GM19467 (cell line): ENCODE measurements around the gene USP40.

Experiments used
- ATAC-seq: cut with Tn5 transposase; IDR thresholded peaks from one replicate; pipeline ENCODE4 v1.9.1; 2021; ENCODE audit warnings: mild to moderate bottlenecking, moderate library complexity; ENCODE audit not compliant: unreplicated experiment

Gene USP40

GRCh38 chr2:233460726-233461441 is 105.7 kb downstream of the USP40 start:
- no peak for ATAC-seq

DNA sequence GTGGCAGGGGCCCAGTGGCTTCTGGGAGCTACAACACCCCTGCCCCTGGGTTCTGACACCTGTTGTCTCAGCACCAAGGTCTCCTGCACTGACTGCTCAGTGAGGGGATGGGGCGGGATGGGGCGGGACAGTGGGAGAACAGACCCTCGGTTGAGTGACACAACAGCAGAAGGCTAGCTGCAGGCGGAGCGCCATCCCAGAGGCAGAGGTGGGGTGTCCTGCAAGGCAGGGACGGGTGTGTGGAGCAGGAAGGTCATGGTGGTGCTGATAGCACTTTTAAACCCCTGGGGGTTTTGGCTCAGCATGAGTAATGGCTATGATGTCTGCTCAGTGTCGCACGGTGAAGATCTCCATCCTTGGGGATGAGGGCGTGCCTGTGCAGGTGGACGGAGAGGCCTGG is 107.2 kb downstream of the USP40 start:
- no peak for ATAC-seq

DNA sequence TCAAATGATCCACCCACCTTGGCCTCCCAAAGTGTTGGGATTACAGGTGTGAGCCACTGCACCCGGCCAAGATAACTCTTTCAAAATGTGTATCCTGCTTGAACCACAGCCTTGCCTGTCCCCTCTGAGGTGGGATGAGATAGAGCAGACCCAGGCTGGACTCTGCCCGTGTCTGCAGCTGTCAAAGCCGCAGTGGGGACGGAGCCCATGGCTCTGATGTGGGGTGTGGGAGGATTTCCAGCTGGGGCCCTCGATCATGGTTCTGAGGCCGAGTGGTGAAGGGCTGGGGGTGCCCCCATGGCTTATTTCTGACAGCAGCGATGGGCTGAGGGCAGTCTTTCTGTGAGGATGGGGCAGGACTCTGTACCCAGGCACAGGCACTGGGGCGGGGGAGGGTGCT is 107.8 kb downstream of the USP40 start:
- ATAC-seq, result no peak

GRCh38 chr2:233458031-233458610 is 108.5 kb downstream of the USP40 start:
- ATAC-seq, result no peak

DNA sequence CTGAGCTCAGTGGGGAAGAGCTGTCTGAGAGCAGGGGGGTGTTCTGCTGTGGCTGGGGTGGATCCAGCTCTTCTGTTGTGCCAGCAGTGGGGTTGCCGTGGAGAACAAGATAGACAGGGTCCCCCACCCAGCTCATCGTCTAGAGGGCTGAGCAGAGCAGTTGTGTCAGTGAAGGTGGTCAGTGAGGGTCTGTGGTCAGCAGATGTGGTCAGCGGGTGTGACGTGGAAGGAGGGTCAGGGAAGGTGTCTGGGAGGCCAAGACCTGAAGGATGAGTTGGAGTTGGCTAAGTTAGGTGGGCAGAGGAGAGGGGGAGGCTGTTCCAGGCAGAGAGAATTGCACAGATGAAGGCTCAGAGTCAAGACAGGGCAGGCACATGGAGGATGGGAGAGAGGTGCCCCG is 109.2 kb downstream of the USP40 start:
- ATAC-seq, result no peak

DNA sequence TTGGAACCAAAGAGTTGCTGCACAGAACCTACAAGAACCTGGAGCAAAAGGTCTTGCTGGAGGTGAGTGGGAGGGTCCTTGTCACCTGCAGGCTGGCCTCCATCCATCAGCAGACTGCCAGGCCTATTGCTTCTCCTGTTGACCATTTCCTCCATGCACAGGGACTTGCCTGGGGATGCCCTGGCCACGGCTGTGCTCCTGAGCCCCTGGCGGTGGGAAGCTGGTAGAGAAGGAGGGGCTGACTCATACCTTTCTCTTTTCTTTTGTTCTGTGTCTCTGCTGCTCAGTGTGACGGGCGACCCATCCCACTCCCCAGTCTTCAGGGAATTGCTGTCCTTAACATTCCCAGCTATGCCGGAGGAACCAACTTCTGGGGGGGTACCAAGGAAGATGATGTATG is 109.6 kb downstream of the USP40 start:
- no peak for ATAC-seq

DNA sequence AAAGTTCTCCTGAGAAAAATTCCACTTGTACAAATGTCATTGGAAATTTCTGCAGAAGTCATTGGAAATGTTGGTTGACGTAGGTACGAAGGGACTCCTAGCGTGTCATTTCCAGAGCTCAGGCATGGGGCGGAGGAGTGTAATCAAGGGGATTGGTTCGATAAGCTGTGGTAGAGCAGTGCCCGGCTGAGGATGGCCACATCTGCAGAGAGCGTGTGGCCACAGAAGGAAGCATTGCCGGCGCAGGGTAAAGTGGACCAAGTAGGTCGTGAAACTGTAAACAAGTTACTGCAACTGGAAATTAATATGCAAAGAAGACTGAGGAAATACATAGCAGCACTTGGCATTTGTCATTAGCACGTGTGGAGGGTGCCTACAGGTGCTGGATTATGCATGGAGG is 110.5 kb downstream of the USP40 start:
- ATAC-seq, result no peak

- ATAC-seq, result no peak
Observed at GRCh38 chr2:233455491-233455890, 111.1 kb downstream of the USP40 start.

GRCh38 chr2:233455006-233455405 is 111.6 kb downstream of the USP40 start:
- ATAC-seq, result no peak

GRCh38 chr2:233453916-233454315 is 112.7 kb downstream of the USP40 start:
- no peak for ATAC-seq

DNA sequence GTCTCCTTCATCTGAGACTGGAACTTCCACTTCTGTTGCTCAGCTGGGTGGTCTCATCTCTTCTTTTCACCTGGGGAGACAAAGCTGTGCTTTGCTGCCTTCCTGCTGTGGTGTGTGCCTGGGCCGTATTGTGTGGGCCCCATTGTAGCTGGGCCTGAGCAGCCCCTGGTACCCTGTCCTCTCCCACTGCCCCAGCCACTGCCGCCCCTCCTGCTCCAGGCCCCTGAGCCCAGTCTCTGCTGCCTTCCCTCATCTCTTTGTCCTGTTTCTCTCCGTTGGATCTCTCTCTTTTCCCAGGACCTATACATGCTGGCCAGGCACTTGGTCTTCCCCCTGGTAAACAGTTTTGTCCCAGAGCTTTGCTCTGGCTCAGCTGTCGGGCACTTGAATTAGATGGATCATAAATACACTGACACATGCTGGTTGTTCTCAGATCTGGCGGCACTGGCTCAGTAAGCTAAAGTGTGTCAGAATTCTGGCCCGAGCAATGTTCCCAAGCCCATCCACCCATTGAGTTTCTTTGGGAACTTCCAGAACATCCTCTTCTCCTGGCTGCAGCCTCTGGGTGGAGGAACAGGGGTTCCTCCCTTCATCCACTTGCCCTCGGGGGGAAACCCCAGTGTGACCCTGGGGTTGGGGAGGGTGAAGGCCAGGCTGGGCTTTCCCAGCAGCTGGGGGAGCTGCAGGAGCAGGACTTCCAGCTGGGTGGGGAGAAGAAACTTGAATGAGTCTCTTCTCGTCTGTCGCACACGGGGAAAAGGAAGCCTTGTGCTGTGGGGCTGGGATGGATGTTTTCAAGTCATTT is 113.3 kb downstream of the USP40 start:
- ATAC-seq, result no peak

- no peak for ATAC-seq
Observed at GRCh38 chr2:233451950-233452349, 114.6 kb downstream of the USP40 start.

- no peak for ATAC-seq
Observed at GRCh38 chr2:233450864-233451575, 115.6 kb downstream of the USP40 start.

- ATAC-seq, result no peak
Observed at GRCh38 chr2:233449921-233450863, 116.4 kb downstream of the USP40 start.

- no peak for ATAC-seq
Observed at GRCh38 chr2:233449081-233449901, 117.3 kb downstream of the USP40 start.

- no peak for ATAC-seq
Observed at GRCh38 chr2:233448575-233448974, 118.0 kb downstream of the USP40 start.

DNA sequence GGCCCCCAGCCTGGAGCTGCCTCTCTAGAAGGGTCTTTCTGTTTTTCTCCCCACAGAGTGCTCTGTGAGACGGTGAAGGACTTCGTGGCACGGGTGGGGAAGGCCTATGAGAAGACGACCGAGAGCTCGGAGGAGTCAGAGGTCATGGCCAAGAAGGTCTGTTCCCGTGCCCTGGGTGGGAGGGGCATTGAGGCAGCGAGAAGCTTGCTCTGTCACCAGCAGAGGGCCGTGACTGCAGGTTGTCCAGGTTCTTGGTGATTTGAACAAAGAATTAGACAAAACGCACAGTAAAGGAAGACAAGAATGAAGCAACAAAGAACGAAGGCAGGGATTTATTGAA is 118.4 kb downstream of the USP40 start:
- ATAC-seq, result no peak

DNA sequence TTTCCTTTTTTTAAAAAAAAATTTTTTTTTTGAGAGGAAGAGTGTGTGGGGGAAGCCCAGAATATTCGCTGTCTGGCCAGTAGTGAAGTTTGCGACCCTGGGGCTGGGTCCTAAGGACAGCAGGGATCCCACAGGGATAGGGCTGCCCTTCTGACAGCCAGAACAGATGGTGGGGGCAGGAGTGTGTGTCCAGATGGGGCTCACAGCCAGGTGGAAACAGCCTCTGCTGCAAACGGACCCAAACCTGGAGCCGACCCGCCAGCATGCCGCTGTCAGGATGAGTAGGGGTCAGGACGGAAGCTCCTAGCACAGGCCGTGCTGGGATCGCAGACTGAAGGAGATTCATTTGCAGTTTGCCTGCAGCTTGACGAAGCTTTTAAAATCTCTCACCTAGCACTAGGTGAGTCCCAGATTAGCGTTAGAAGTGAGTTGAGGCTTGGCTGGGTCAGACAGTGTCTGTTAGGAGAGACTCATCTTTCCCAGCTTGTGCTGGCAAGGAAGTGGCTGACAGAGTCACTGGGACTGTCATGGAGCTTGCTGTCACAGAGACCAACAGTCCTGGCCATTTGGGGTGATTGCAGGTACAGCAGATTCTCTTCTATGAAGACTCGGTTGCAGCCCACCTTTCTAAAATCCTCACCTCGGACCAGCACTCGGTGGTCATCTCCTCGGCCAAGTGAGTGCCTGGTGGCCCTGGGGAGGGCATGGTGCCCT is 118.9 kb downstream of the USP40 start:
- ATAC-seq, result no peak
